Parathyroid adenoma (tissue), 2 donors: ENCODE data around the gene HOXC10.

Experiments used
- H2AFZ ChIP-seq: fragments of 300-600 bp; sonication (generic); one replicate; pipeline ENCODE4 v1.7.0; 2017; ENCODE audit warnings: antibody characterized with exemption, mild to moderate bottlenecking
- H3K27ac ChIP-seq: fragments of 300-600 bp; sonication (generic); one replicate; pipeline ENCODE4 v1.7.0; 2017
- H3K27me3 ChIP-seq: fragments of 300-600 bp; sonication (generic); one replicate; pipeline ENCODE4 v1.7.0; 2017; ENCODE audit warnings: low read length; ENCODE audit not compliant: control insufficient read depth, insufficient read depth
- H3K36me3 ChIP-seq: fragments of 300-600 bp; sonication (generic); one replicate; pipeline ENCODE4 v1.7.0; 2017; ENCODE audit warnings: low read length; ENCODE audit not compliant: control insufficient read depth, insufficient read depth
- H3K4me1 ChIP-seq: fragments of 300-600 bp; sonication (generic); one replicate; pipeline ENCODE4 v1.7.0; 2017; ENCODE audit warnings: control low read depth
- H3K4me2 ChIP-seq: fragments of 300-600 bp; sonication (generic); one replicate; pipeline ENCODE4 v1.7.0; 2017; ENCODE audit warnings: low read length
- H3K4me3 ChIP-seq: fragments of 300-600 bp; sonication (generic); one replicate; pipeline ENCODE4 v1.7.0; 2017; ENCODE audit warnings: low read depth, low read length
- H3K79me2 ChIP-seq: fragments of 300-600 bp; sonication (generic); one replicate; pipeline ENCODE4 v1.7.0; 2017; ENCODE audit warnings: control low read depth
- H3K9ac ChIP-seq: fragments of 300-600 bp; sonication (generic); one replicate; pipeline ENCODE4 v1.7.0; 2017; ENCODE audit warnings: mild to moderate bottlenecking
- H3K9me3 ChIP-seq: fragments of 300-600 bp; sonication (generic); one replicate; pipeline ENCODE4 v1.7.0; 2017; ENCODE audit warnings: low read length; ENCODE audit not compliant: control insufficient read depth
- TF ChIP-seq, protein P1 (sequence below): fragments of 300-600 bp; sonication (generic); IDR thresholded peaks from one replicate; pipeline ENCODE4 v1.7.0; 2017; ENCODE audit warnings: antibody characterized with exemption, mild to moderate bottlenecking
- donor health status: primary hyperparathyroidism.

Gene HOXC10

DNA sequence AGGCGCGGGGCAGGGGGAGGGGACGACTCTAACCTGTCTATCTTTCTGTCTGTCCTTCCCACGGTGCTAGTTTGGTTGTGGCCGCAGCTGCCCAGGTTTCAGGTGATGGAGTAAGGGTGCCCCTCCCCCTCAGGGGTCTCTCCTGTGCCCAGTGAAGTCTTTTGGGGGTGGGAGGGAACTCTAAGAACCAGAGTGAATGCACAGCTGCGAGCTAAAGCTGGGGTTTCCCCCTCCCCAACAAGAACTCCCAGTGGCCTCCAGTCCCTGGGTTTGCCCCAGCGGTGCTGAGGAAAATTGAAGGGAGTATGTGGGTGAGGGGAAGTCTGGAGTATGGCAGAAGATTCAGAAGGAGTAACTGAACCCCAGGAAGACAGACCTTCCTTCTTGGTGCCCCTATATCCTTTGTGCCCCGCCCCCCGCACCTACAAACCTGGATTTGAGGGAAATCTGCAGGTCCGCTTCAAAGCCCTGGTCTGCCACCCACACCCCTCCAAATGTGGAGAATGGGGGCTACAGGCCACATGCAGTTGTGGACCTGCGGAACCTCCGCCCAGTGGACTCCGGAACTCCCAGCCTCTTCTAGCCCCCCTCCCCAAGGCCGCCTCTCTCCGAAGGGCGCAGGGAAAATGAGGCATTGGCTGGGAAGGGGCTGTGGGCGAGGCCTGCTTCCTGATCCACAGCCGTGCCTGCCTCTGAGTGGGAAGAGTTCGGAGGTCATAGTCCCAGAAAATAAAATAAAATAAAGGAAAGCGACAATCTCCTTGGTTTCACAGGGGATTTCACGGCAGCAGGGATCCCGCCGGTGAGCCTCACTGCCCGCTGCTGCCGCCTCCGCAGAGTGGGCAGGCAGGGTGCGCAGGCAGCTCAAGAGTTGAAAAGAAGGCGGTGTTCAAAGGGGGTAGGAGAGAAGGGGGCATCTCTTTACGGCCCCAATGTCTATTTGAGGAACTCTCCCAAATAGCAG lies 11.6 kb downstream of the HOXC10 start:
- Histone ChIP-seq H3K27ac (no peak overlapping the region), H3K27me3 (peaks cover 46% of the 10 kb centered on the region)

DNA sequence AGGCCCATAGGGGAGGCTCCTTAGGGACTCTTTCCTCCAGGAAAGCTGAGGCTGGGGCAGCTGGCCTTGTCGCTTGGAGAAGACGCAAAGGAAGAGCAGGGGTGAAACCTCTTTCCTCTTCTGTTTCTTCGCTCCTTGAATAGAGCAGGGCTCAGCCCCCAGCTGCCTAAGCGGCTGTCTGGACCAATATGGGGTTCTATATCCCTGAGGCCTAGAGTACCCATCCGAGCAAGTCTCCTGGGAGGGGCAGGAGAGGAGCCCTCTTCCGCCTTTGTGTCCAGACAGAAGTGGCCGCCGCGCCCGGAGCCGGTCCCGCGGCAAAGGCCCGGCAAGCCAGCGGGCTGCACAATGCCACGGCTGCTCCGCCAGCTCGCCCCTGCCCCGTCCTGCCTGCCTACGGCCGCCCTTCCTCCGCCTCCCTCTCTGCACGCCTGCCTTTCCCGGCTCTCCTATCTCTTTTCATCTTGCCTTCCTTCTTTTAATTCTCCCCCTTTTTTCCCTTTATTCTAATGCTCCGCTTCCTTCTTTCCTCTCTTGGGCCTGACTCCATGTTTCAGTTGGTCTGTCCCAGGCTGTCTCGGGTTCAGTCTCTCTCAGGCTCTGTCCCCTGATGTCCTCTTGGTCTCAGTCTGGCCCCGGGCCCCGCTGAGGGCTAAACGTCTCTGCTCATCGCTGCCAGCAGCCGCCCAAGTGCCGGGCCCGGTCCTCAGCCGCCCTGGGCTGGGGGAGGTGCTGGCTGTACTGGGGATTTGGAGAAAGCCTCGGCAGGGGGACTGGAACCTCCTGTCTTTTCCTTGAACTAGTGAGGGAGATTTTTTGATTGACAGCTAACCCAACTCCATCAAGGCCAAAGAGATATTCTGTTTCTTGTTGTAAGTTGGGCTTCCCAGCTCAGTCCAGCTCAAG lies 12.5 kb downstream of the HOXC10 start:
- Histone ChIP-seq H2AFZ (no peak overlapping the region), H3K9me3 (no peaks in the 10 kb centered on the region), H3K4me2 (no peak overlapping the region), H3K4me3 (no peak overlapping the region), H3K27ac (no peak overlapping the region), H3K4me1 (no peaks in the 10 kb centered on the region), H3K79me2 (no peaks in the 10 kb centered on the region), H3K27me3 (peaks cover 43% of the 10 kb centered on the region), H3K36me3 (no peaks in the 10 kb centered on the region), H3K9ac (no peak overlapping the region)
- TF ChIP-seq, protein P1, sequence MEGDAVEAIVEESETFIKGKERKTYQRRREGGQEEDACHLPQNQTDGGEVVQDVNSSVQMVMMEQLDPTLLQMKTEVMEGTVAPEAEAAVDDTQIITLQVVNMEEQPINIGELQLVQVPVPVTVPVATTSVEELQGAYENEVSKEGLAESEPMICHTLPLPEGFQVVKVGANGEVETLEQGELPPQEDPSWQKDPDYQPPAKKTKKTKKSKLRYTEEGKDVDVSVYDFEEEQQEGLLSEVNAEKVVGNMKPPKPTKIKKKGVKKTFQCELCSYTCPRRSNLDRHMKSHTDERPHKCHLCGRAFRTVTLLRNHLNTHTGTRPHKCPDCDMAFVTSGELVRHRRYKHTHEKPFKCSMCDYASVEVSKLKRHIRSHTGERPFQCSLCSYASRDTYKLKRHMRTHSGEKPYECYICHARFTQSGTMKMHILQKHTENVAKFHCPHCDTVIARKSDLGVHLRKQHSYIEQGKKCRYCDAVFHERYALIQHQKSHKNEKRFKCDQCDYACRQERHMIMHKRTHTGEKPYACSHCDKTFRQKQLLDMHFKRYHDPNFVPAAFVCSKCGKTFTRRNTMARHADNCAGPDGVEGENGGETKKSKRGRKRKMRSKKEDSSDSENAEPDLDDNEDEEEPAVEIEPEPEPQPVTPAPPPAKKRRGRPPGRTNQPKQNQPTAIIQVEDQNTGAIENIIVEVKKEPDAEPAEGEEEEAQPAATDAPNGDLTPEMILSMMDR, result no peak

More for the DNA sequence above, 11.6 kb downstream of the HOXC10 start:
- no peaks in the 10 kb centered on the region for H3K9me3 ChIP-seq
- H3K4me1 ChIP-seq, result no peaks in the 10 kb centered on the region
- no peak overlapping the region for H3K9ac ChIP-seq
- TF ChIP-seq, protein P1, result no peak
- no peaks in the 10 kb centered on the region for H3K79me2 ChIP-seq
- H3K36me3 ChIP-seq, result no peaks in the 10 kb centered on the region
- H3K4me3 ChIP-seq, result peak overlapping the region; percentile 60
- peak overlapping the region; percentile 48 for H2AFZ ChIP-seq
- H3K4me2 ChIP-seq, result peak overlapping the region; percentile 81

DNA sequence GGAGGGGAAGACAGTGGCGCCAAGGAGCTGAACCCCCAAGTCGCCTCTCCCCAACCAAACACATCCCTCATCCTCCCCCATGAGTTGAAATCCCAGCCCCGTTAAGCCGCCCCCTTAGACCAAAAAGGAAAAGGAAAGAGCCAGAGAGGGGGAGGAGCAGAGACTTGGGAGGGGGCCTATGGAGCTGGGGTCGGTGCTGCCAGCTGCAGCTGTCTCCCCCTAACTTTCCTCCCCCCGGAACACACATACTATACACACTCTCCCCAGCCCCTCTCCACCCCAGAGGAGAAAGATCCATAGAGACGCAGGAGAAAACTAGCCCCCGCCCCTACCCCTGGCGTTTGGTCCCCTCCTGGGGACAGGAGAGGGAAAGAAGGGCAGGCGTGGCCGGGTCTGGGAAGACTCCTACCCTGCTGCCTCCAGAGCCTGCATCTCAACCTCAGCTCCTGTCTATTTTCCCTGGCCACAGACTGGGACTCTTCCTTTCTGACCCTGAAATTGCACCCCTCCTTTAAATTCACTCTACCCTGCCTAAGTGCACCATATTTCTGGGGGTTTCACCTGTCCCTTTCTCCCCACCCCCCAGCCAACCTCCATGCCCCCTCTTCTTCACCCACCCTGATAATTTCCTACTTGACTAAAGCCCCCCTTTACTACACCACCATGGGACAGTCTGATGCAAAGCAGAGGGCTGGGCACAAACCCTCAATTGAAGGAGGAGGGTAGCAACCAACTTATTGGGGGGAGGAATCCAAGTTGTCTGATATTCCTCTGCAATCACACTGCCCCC lies 13.4 kb downstream of the HOXC10 start:
- no peaks in the 10 kb centered on the region for H3K9me3 ChIP-seq
- no peaks in the 10 kb centered on the region for H3K4me1 ChIP-seq
- H3K4me2 ChIP-seq, result no peak overlapping the region
- H2AFZ ChIP-seq, result no peak overlapping the region
- H3K27me3 ChIP-seq, result peaks cover 38% of the 10 kb centered on the region
- no peak overlapping the region for H3K27ac ChIP-seq
- H3K4me3 ChIP-seq, result no peak overlapping the region
- no peaks in the 10 kb centered on the region for H3K36me3 ChIP-seq
- H3K79me2 ChIP-seq, result no peaks in the 10 kb centered on the region
- TF ChIP-seq, protein P1, result no peak
- no peak overlapping the region for H3K9ac ChIP-seq

DNA sequence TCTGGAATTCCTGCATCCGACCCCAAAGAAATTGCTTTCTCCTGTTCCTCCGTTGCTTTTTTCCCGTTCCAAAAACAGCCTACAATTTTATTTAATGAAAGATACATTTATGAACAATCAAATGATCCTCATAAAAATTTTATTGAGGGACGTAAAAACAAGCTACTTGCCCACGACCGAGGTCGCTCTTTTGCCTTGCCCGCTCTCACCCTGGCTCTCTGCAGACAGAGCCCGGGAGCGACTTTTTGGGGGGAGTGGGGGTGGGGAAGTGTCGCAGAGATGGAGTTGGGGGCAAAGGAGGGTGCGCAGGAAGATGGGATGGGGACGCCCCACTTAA lies 13.9 kb downstream of the HOXC10 start:
- Histone ChIP-seq H3K79me2 (no peaks in the 10 kb centered on the region), H3K4me1 (no peaks in the 10 kb centered on the region), H3K27me3 (peaks cover 36% of the 10 kb centered on the region), H3K36me3 (no peaks in the 10 kb centered on the region), H3K4me2 (no peak overlapping the region), H3K9ac (no peak overlapping the region), H3K4me3 (no peak overlapping the region), H3K27ac (no peak overlapping the region), H3K9me3 (no peaks in the 10 kb centered on the region), H2AFZ (no peak overlapping the region)
- TF ChIP-seq, protein P1, result no peak
